H4 (cell line): ENCODE data around the gene CHFR. TPM values are rescaled to one million over a fixed set of nuclear protein-coding genes. Genes with fewer than 3 reads are reported as not detected.
A peak's percentile ranks its signal among the peaks of the same experiment; 100 is the strongest.
"Not testable (repeated sequence)": the region's sequence is repeated elsewhere in the genome, so short reads cannot be mapped to it uniquely, and the experiment has no call there.

ENCODE experiments used
- DNase-seq: peaks from one replicate; pipeline ENCODE4 v3.0.0-alpha.2; 2015; ENCODE audit warnings: low spot score
- total RNA-seq: library from RNA; depleted of rRNA; stranded (reverse); fragments of >200 nt; shearing (Covaris generic); gene quantifications from 2 replicates; pipeline ENCODE4 v1.2.3, GENCODE V29; 2014

The CHFR gene
- total RNA-seq, 1 experiment from 2014 or later = 6.4 TPM

- DNase-seq = no peak
Measured at GRCh38 chr12:132839558-132840235, 47.7 kb downstream of the CHFR start.

- DNase-seq = no peak
Measured at GRCh38 chr12:132838410-132839080, 48.9 kb downstream of the CHFR start.

- no peak for DNase-seq
Measured at GRCh38 chr12:132837693-132838409, 49.6 kb downstream of the CHFR start.

GRCh38 chr12:132836795-132837331, 50.5 kb downstream of the CHFR start:
- DNase-seq = no peak

GRCh38 chr12:132836230-132836629, 51.2 kb downstream of the CHFR start:
- DNase-seq = not testable (repeated sequence)

- DNase-seq = no peak
Measured at GRCh38 chr12:132835076-132836025, 52.1 kb downstream of the CHFR start.

- no peak for DNase-seq
Measured at GRCh38 chr12:132834181-132834711, 53.2 kb downstream of the CHFR start.

GRCh38 chr12:132833341-132833740, 54.1 kb downstream of the CHFR start:
- no peak for DNase-seq

- DNase-seq = no peak
Measured at GRCh38 chr12:132831771-132832170, 55.6 kb downstream of the CHFR start.

- DNase-seq = peak; percentile 85
Measured at GRCh38 chr12:132828706-132829534, 58.5 kb downstream of the CHFR start, which contains the start of gene GOLGA3. TSS of gene GOLGA3 (minus strand) at chr12:132828869. CDS start at chr12:132822128, 6,741 bp downstream.

- DNase-seq = peak; percentile 32
Measured at GRCh38 chr12:132827763-132828703, 59.4 kb downstream of the CHFR start.

GRCh38 chr12:132825861-132826260, 61.5 kb downstream of the CHFR start:
- no peak for DNase-seq

GRCh38 chr12:132825089-132825488, 62.3 kb downstream of the CHFR start:
- no peak for DNase-seq

GRCh38 chr12:132824053-132824452, 63.4 kb downstream of the CHFR start:
- no peak for DNase-seq

- no peak for DNase-seq
Measured at GRCh38 chr12:132818562-132818961, 68.8 kb downstream of the CHFR start.

- DNase-seq = no peak
Measured at GRCh38 chr12:132814232-132814631, 73.2 kb downstream of the CHFR start.

GRCh38 chr12:132813443-132813842, 74.0 kb downstream of the CHFR start:
- no peak for DNase-seq

GRCh38 chr12:132812631-132813305, 74.6 kb downstream of the CHFR start:
- peak; percentile 93 for DNase-seq
